ENCODE results near the gene REX1BD. TPM values are rescaled to one million over a fixed set of nuclear protein-coding genes. Genes with fewer than 3 reads are reported as not detected.

The REX1BD gene
- total and polyA plus RNA-seq, 10 of the 15 experiments (the other 5 are each of a cell fraction or from before 2014, with no cell fraction given): 1.1 to 101 (median 35.0) TPM

DNA sequence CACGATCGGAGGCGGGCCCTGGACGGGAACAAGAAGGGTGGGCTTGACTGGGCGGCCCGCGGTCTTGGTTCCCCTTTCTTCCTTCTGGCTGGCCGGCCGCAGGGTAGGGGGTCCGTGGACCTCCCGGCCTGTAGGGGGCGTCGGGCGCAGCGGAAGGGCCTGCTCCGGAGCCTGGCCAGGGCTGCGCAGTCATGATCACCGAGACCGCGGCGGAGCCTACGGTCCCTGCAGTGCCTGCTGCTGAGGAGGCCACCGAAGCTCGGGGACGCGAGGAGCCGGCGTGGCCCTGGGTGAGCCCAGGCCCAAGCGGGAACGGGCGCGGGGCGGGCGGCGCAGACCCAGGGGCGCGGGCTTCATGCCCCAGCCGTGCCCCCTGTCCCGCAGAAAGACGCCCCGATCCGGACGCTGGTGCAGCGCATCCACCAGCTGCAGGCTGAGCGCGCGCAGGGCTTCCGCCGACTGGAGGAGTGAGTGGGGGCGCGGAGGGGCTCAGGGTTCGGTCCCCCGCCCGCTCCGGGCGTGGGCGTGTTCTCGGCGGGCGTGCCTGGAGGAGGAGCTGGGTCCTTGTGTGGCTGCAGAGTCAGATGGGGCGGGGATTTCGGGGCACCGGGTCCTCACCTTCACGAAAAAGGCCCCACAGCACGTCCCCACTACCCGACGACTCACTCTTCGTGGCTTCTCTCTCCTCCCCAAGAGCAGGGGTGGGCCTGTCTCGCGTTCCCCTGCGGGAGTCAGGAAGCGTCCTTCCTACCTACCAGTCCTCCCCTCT lies at the start of gene REX1BD (continued):
- TF ChIP-seq SIN3A (IDR thresholded peaks at IDR 0.05; ENCODE audit: low read depth, low read length) (peak; percentile 64; the same call in 1 of the 2 replicates), BCL11A (IDR thresholded peaks at IDR 0.05; ENCODE audit: low read depth, low read length) (no peak), EP300 (IDR thresholded peaks at IDR 0.05; ENCODE audit: borderline replicate concordance in 1 of 2, control insufficient read depth in 1 of 2, low read depth in 2 of 2, low read length in 2 of 2) (0 out of 4 replicates have a peak, but pooled peaks of 1 of the 2 experiments have one; percentile 3), NBN (IDR thresholded peaks at IDR 0.05) (peak; percentile 66; the same call in 1 of the 2 replicates), RAD21 (IDR thresholded peaks at IDR 0.05; ENCODE audit: insufficient read depth, low read depth, low read length) (no peak), MYC (IDR thresholded peaks at IDR 0.05; ENCODE audit: insufficient read depth, insufficient read length, insufficient replicate concordance, low read length, severe bottlenecking) (no peak), SPI1 (IDR thresholded peaks at IDR 0.05; ENCODE audit: borderline replicate concordance, insufficient read depth, low read depth, low read length) (peak; percentile 31; the same call in 1 of the 2 replicates), RUNX3 (IDR thresholded peaks at IDR 0.05; ENCODE audit: low read length) (peak; percentile 65), POLR2AphosphoS2 (IDR thresholded peaks at IDR 0.05; ENCODE audit: low read depth, low read length) (peak; percentile 72; the same call in 1 of the 2 replicates), POLR2AphosphoS5 (IDR thresholded peaks at IDR 0.05; ENCODE audit: low read length) (peak; percentile 52), PAX8 (IDR thresholded peaks at IDR 0.05) (no peak), HCFC1 (IDR thresholded peaks at IDR 0.05; ENCODE audit: low read length) (peak; percentile 54; the same call in 1 of the 2 replicates), JUNB (IDR thresholded peaks at IDR 0.05) (no peak), ZNF207 (IDR thresholded peaks at IDR 0.05; ENCODE audit: borderline replicate concordance) (peak; percentile 93), IKZF1 (conservative IDR thresholded peaks at IDR 0.05) (peak; percentile 88), FOXK2 (IDR thresholded peaks at IDR 0.05) (no peak)
- TF ChIP-seq, protein P1, sequence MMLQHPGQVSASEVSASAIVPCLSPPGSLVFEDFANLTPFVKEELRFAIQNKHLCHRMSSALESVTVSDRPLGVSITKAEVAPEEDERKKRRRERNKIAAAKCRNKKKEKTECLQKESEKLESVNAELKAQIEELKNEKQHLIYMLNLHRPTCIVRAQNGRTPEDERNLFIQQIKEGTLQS (IDR thresholded peaks at IDR 0.05; ENCODE audit: borderline replicate concordance, extremely low read depth, low read depth, low read length): no peak
- TF ChIP-seq, protein P2, sequence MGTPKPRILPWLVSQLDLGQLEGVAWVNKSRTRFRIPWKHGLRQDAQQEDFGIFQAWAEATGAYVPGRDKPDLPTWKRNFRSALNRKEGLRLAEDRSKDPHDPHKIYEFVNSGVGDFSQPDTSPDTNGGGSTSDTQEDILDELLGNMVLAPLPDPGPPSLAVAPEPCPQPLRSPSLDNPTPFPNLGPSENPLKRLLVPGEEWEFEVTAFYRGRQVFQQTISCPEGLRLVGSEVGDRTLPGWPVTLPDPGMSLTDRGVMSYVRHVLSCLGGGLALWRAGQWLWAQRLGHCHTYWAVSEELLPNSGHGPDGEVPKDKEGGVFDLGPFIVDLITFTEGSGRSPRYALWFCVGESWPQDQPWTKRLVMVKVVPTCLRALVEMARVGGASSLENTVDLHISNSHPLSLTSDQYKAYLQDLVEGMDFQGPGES (IDR thresholded peaks at IDR 0.05): peak; percentile 8; the same call in 1 of the 2 replicates
- TF ChIP-seq, protein P3, sequence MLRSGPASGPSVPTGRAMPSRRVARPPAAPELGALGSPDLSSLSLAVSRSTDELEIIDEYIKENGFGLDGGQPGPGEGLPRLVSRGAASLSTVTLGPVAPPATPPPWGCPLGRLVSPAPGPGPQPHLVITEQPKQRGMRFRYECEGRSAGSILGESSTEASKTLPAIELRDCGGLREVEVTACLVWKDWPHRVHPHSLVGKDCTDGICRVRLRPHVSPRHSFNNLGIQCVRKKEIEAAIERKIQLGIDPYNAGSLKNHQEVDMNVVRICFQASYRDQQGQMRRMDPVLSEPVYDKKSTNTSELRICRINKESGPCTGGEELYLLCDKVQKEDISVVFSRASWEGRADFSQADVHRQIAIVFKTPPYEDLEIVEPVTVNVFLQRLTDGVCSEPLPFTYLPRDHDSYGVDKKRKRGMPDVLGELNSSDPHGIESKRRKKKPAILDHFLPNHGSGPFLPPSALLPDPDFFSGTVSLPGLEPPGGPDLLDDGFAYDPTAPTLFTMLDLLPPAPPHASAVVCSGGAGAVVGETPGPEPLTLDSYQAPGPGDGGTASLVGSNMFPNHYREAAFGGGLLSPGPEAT (IDR thresholded peaks at IDR 0.05; ENCODE audit: low read depth): peak; percentile 46; the same call in 1 of the 2 replicates
- TF ChIP-seq, protein P4, sequence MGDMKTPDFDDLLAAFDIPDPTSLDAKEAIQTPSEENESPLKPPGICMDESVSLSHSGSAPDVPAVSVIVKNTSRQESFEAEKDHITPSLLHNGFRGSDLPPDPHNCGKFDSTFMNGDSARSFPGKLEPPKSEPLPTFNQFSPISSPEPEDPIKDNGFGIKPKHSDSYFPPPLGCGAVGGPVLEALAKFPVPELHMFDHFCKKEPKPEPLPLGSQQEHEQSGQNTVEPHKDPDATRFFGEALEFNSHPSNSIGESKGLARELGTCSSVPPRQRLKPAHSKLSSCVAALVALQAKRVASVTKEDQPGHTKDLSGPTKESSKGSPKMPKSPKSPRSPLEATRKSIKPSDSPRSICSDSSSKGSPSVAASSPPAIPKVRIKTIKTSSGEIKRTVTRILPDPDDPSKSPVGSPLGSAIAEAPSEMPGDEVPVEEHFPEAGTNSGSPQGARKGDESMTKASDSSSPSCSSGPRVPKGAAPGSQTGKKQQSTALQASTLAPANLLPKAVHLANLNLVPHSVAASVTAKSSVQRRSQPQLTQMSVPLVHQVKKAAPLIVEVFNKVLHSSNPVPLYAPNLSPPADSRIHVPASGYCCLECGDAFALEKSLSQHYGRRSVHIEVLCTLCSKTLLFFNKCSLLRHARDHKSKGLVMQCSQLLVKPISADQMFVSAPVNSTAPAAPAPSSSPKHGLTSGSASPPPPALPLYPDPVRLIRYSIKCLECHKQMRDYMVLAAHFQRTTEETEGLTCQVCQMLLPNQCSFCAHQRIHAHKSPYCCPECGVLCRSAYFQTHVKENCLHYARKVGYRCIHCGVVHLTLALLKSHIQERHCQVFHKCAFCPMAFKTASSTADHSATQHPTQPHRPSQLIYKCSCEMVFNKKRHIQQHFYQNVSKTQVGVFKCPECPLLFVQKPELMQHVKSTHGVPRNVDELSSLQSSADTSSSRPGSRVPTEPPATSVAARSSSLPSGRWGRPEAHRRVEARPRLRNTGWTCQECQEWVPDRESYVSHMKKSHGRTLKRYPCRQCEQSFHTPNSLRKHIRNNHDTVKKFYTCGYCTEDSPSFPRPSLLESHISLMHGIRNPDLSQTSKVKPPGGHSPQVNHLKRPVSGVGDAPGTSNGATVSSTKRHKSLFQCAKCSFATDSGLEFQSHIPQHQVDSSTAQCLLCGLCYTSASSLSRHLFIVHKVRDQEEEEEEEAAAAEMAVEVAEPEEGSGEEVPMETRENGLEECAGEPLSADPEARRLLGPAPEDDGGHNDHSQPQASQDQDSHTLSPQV (IDR thresholded peaks at IDR 0.05): 0 out of 2 replicates have a peak, but pooled peaks have one; percentile 20
- TF ChIP-seq, protein P5, sequence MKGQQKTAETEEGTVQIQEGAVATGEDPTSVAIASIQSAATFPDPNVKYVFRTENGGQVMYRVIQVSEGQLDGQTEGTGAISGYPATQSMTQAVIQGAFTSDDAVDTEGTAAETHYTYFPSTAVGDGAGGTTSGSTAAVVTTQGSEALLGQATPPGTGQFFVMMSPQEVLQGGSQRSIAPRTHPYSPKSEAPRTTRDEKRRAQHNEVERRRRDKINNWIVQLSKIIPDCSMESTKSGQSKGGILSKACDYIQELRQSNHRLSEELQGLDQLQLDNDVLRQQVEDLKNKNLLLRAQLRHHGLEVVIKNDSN (IDR thresholded peaks at IDR 0.05; ENCODE audit: borderline replicate concordance, extremely low read length, insufficient read depth, low read depth, low read length): no peak

Data from GM12878 (cell line).